CD4-positive, alpha-beta T cell (primary cell): Measurements from ENCODE around the gene STARD8. TPM values are rescaled to one million over a fixed set of nuclear protein-coding genes. Genes with fewer than 3 reads are reported as not detected.
"Not testable (repeated sequence)": the region's sequence is repeated elsewhere in the genome, so short reads cannot be mapped to it uniquely, and the experiment has no call there.

Experiments
- ATAC-seq: fragments of 200-7000 bp; cut with Tn5 transposase; one replicate; pipeline ENCODE4 v1.10.0; 2022; ENCODE audit warnings: mild to moderate bottlenecking; ENCODE audit not compliant: poor library complexity
- CTCF ChIA-PET: fragments of 350-600 bp; sonication (Branson Sonifier 250); formaldehyde crosslinking; loops from one replicate; lab custom pipeline; 2021; ENCODE audit warnings: antibody characterized with exemption, inconsistent platforms; lab: Charles Lee
- POLR2A ChIA-PET: fragments of 350-600 bp; sonication (Branson Sonifier 250); formaldehyde crosslinking; loops from one replicate; lab custom pipeline; 2021; ENCODE audit warnings: antibody characterized with exemption, inconsistent platforms; lab: Charles Lee
- DNase-seq, 14 experiments: peaks; one replicate each; pipeline ENCODE4 v3.0.0-alpha.2; 2013 to 2020; ENCODE audit warnings: mixed read lengths in 2 of 14
- H3K27ac ChIP-seq, 2 donors: one replicate each; pipeline versions ENCODE4 v1.5.1 to v1.7.0; 2013; ENCODE audit warnings: low read length in 2 of 2, low read depth in 1 of 2, mild to moderate bottlenecking in 1 of 2
- H3K27me3 ChIP-seq, 2 experiments: 1 replicate in 1 of 2; 2 replicates in 1 of 2; pipeline versions ENCODE4 v1.6.1 to v1.7.0; 2013; ENCODE audit warnings: low read length in 2 of 2, control low read depth in 1 of 2, mild to moderate bottlenecking in 1 of 2, moderate library complexity in 1 of 2; ENCODE audit not compliant: insufficient read depth in 2 of 2, control insufficient read depth in 1 of 2
- H3K36me3 ChIP-seq: one replicate; pipeline ENCODE4 v1.6.1; 2013; ENCODE audit warnings: low read length, control low read depth; ENCODE audit not compliant: insufficient read depth
- H3K4me1 ChIP-seq: one replicate; pipeline ENCODE4 v1.6.1; 2013; ENCODE audit warnings: low read length, control low read depth; ENCODE audit not compliant: insufficient read depth
- H3K4me3 ChIP-seq: one replicate; pipeline ENCODE4 v1.5.1; 2013; ENCODE audit warnings: mild to moderate bottlenecking, low read length, moderate library complexity
- H3K9me3 ChIP-seq, 2 experiments: 1 replicate in 1 of 2; 2 replicates in 1 of 2; pipeline versions ENCODE4 v1.6.1 to v1.7.0; 2013; ENCODE audit warnings: low read length in 2 of 2, mild to moderate bottlenecking in 2 of 2, control low read depth in 1 of 2, moderate library complexity in 1 of 2; ENCODE audit not compliant: control insufficient read depth in 1 of 2, insufficient read depth in 1 of 2
- H3K27ac Mint-ChIP-seq: one replicate; pipeline ENCODE4 v1.8.0; 2020; ENCODE audit warnings: mixed read lengths
- H3K27me3 Mint-ChIP-seq: one replicate; pipeline ENCODE4 v1.8.0; 2021; ENCODE audit warnings: mixed read lengths
- H3K36me3 Mint-ChIP-seq: one replicate; pipeline ENCODE4 v1.8.0; 2021; ENCODE audit warnings: low read depth, mixed read lengths
- H3K4me1 Mint-ChIP-seq: one replicate; pipeline ENCODE4 v1.8.0; 2021; ENCODE audit warnings: low read depth, mixed read lengths
- H3K4me3 Mint-ChIP-seq: one replicate; pipeline ENCODE4 v1.8.0; 2020; ENCODE audit warnings: mild to moderate bottlenecking, mixed read lengths
- H3K9me3 Mint-ChIP-seq: one replicate; pipeline ENCODE4 v1.8.0; 2020; ENCODE audit warnings: mixed read lengths
- CTCF ChIP-seq: fragments of 200-600 bp; IDR thresholded peaks from one replicate; pipeline ENCODE4 v1.8.0; 2022; ENCODE audit warnings: antibody characterized with exemption, mild to moderate bottlenecking
- intact Hi-C, 2 experiments: fragments of 100-400 bp; cut with DNase I in 1 of 2; cut with micrococcal nuclease in 1 of 2; formaldehyde crosslinking; loops; one replicate each; pipeline versions ENCODE4 v1.15.1 to v1.9.0; 2023 to 2025; cut with DNase I, micrococcal nuclease
- total RNA-seq, 174 experiments: library from RNA in 2 of 174; stranded (reverse) in 2 of 174; gene quantifications; one replicate each; pipeline ENCODE4 v1.2.3 and lab custom pipeline; 2021 to 2026

The STARD8 gene
- total RNA-seq, 2 experiments from 2014 or later: 0.22 to 0.25 TPM

DNA sequence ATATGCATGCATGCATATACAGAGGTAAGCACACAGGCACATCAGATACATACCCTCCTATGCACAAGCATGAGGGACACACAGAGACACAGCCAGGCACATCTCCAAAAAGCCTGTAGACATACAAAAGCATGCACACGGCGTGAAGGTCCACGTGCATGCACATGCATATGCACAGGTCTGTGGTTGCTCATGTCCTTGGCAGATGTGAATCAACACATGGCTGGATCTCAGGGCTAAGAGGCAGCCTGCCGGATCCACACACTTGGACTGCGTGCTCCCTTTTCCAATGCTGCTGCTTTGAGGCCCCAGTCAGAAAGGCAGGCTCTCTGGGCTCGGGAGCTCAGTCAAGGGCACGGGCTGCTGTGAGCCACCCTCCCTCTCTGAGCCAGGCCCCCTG lies 3.6 kb downstream of the STARD8 start:
- Mint-ChIP-seq H3K36me3 (no peaks in the 10 kb centered on the region), H3K4me3 (no peak overlapping the region), H3K27ac (no peak overlapping the region), H3K4me1 (no peaks in the 10 kb centered on the region), H3K27me3 (peaks cover 19% of the 10 kb centered on the region), H3K9me3 (no peaks in the 10 kb centered on the region)
- Histone ChIP-seq H3K36me3 (no peaks in the 10 kb centered on the region), H3K27me3 (no peaks in the 10 kb centered on the region), H3K4me3 (no peak overlapping the region), H3K9me3 (no peaks in the 10 kb centered on the region), H3K4me1 (no peaks in the 10 kb centered on the region), H3K27ac (no peak overlapping the region)
- intact Hi-C loops: no loop called here
- ATAC-seq (no peak), DNase-seq (no peak)
- ChIA-PET CTCF (no interaction called here), POLR2A (no interaction called here)
- no peak for TF ChIP-seq CTCF

- no peak for ATAC-seq
- no peak for TF ChIP-seq CTCF
These were observed 5.1 kb downstream of the STARD8 start for GRCh38 chrX:68652326-68653170.

DNA sequence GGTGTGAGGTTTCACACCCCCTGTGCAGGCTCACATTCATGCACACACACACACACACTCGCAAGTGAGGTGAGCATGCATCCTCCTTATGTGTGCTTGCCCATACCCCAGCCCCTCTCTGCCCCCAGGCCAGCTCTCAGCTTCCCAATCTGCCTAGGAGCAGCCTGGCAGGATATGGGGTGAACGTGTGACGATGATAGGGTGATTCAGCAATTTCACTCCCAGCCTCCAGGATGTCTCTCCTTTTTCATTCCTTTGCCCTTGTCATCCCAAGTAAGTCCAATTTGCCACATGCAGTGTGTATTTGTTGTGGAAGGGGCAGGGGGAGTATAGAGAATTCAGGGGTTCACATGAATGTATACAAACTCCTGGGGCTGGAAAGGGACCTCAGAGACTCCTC lies 7.2 kb downstream of the STARD8 start:
- no peaks in the 10 kb centered on the region for H3K36me3 Mint-ChIP-seq
- POLR2A ChIA-PET: no interaction called here
- CTCF ChIA-PET: no interaction called here

More at GRCh38 chrX:68652326-68653170, 5.1 kb downstream of the STARD8 start:
- H3K9me3 Mint-ChIP-seq: no peaks in the 10 kb centered on the region
- intact Hi-C loops: no loop called here
- no peaks in the 10 kb centered on the region for H3K36me3 ChIP-seq
- H3K4me1 Mint-ChIP-seq: no peaks in the 10 kb centered on the region
- no peaks in the 10 kb centered on the region for H3K27me3 ChIP-seq
- DNase-seq: no peak
- no peak overlapping the region for H3K27ac Mint-ChIP-seq
- H3K4me3 ChIP-seq: no peak overlapping the region
- H3K27ac ChIP-seq: no peak overlapping the region
- ChIA-PET POLR2A (no interaction called here), CTCF (no interaction called here)
- H3K27me3 Mint-ChIP-seq: peaks cover 19% of the 10 kb centered on the region
- H3K4me1 ChIP-seq: no peaks in the 10 kb centered on the region
- no peaks in the 10 kb centered on the region for H3K9me3 ChIP-seq
- H3K36me3 Mint-ChIP-seq: no peaks in the 10 kb centered on the region
- no peak overlapping the region for H3K4me3 Mint-ChIP-seq

DNA sequence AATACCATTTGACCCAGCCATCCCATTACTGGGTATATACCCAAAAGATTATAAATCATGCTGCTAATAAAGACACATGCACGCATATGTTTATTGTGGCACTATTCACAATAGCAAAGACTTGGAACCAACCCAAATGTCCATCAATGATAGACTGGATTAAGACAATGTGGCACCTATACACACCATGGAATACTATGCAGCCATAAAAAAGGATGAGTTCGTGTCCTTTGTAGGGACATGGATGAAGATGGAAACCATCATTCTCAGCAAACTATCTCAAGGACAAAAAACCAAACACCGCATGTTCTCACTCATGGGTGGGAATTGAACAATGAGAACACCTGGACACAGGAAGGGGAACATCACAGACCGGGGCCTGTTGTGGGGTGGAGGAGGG lies 9.0 kb downstream of the STARD8 start:
- H3K9me3 Mint-ChIP-seq, H3K4me3 ChIP-seq, DNase-seq, intact Hi-C loops, H3K27ac Mint-ChIP-seq, H3K4me3 Mint-ChIP-seq, H3K27ac ChIP-seq, H3K27me3 ChIP-seq, H3K4me1 ChIP-seq, H3K36me3 ChIP-seq, H3K4me1 Mint-ChIP-seq, ATAC-seq, H3K27me3 Mint-ChIP-seq, H3K36me3 Mint-ChIP-seq, CTCF ChIA-PET, H3K9me3 ChIP-seq, POLR2A ChIA-PET: not testable (repeated sequence)

More for the DNA sequence above, 7.2 kb downstream of the STARD8 start:
- Histone ChIP-seq H3K4me3 (no peak overlapping the region), H3K9me3 (no peaks in the 10 kb centered on the region), H3K27me3 (no peaks in the 10 kb centered on the region), H3K36me3 (no peaks in the 10 kb centered on the region), H3K27ac (no peak overlapping the region), H3K4me1 (no peaks in the 10 kb centered on the region)
- ATAC-seq (no peak), DNase-seq (no peak)
- H3K9me3 Mint-ChIP-seq: no peaks in the 10 kb centered on the region
- peaks cover 6% of the 10 kb centered on the region for H3K27me3 Mint-ChIP-seq
- no peak overlapping the region for H3K27ac Mint-ChIP-seq
- intact Hi-C loops: no loop called here
- no peak for TF ChIP-seq CTCF
- no peak overlapping the region for H3K4me3 Mint-ChIP-seq
- H3K4me1 Mint-ChIP-seq: no peaks in the 10 kb centered on the region
